GM19238 (cell line): Measurements from ENCODE around the gene DMD.

Experiments used
- DNase-seq: peaks from one replicate; pipeline ENCODE4 v3.0.0; 2011; ENCODE audit warnings: low spot score; ENCODE audit not compliant: insufficient read length

The DMD gene

DNA sequence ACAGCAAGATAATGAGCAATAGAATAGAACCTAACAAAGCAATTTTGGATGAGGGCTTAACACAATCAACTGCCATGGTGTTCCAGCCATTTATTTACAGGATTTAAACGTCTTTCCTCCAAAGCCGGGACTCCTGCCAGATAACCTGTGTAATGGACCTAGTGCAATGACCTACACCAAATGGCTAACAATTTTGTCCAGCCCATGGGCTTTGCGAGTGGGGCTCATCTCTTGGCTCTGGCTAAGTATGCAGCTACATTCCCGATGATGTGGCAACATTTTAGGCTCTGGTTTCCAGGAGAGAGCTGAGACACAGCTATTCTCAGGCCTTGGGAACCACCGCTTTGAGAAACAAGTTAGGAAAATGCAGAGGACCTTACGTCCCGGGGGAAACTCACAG, 1317.2 kb downstream of the DMD start:
- no peak for DNase-seq

DNA sequence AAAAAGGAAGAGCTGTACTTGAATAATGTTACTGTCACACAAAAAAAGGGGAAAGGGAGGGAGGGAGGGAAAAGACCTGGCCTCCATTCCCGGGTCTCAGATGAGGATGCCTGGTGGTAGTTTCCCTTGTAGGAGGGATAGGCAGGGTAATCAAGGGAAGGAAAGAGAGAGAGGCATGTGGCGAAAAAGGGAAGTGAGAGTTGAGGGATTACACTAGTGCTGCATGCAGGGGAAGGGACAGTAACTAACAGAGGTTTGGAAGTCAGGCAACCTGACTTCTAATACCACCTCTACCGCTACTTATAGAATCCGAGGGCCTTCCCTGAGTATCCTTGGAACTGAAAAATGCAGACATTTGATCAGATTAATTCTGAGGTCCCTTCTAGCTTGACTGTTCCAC, 1317.8 kb downstream of the DMD start:
- no peak for DNase-seq

GRCh38 chrX:31889088-31889487, 1322.3 kb downstream of the DMD start:
- DNase-seq, result no peak

DNA sequence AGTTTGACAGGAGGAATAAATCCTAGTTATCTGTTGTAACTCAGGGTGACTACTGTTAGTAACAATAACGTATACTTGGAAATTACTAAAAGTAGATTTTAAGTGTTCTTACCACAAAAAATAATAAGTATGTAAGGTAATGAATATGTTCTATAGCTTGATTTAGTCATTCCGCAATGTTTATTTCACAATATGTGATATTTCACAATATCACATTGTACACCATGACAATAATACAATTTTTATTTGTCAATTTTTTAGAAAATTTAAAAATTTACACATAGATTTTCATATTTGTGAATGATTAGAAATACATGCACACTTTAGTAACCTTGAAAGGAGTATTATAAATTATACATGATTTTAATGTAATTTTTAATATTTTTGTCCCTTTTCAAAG, 1326.8 kb downstream of the DMD start:
- no peak for DNase-seq

- DNase-seq, result no peak
These were observed 1339.3 kb downstream of the DMD start for GRCh38 chrX:31872007-31872406.

GRCh38 chrX:31870267-31870666, 1341.1 kb downstream of the DMD start:
- no peak for DNase-seq

DNA sequence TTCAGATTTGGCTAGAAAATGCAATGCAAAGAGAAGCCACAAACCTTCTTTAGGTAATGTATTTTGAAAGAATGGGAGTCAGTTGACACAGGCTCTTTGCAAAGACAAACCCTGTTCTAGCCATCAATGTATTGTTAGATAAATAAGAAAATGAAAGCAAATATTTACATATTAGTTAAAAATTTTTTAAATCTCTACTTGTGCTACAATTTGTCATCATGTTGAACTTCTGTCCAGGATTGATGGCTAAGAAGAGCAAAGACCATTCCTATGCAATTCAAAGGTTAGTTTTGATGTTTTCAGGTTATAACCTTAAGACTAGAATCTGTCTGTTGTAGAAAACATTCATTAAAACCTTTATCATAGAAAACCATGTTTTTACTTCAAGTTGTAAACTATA, 1350.7 kb downstream of the DMD start:
- DNase-seq, result no peak

DNA sequence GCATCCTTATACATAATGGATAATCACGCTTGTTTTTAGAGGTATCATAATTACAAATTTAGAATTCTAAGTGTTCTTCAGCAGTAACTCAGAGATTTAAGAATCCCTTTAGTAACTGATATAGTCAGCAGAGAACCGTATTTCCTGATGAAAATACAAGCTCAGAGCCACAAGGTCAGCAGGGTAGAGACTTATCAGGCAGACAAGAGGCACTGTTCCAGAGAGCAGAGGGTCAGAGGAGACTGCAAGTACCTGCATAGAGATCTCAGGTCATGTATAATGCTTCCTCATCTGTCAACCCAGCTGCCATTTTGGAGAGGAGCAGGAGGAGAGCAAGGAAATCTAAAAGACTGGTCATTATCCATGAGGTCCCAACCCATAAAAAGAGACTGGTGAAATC, 1352.4 kb downstream of the DMD start:
- DNase-seq, result no peak

DNA sequence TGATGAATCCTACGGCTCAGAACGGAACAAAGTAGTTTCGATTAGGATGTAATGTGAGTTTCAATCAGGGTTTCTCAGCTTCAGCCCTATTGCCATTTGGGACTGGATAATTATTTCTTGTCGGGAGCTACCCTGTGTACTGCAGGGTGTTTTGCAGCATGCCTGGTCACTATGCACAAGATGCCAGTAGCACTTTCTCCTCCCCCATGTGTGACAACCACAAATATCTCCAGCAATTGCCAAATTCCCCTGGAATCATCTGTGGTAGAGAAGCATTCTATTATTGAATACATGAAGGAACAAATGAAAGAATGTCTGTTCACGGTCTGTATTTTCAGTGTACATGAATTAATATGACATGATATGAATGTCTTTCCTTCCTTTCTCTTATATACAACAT, 1356.6 kb downstream of the DMD start:
- DNase-seq, result no peak

GRCh38 chrX:31851761-31852160, 1359.6 kb downstream of the DMD start:
- no peak for DNase-seq

DNA sequence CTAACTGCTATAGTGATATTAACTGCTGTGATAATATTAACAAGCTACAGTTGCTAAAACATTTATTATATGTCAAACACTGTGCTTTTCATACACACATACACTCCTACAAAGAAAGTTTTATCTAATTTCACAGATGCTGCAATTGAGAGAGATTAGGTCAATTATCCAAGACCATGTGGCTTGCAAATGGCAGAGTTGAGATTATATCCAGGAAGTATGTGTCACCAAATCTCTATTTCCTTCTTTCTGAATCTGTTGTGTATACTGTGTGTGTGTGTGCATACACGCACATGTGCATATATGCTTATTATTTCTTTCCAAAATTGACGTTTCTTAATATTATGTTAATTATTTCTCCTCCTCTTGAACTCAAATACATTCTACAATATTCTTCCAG, 1363.6 kb downstream of the DMD start:
- DNase-seq, result no peak

DNA sequence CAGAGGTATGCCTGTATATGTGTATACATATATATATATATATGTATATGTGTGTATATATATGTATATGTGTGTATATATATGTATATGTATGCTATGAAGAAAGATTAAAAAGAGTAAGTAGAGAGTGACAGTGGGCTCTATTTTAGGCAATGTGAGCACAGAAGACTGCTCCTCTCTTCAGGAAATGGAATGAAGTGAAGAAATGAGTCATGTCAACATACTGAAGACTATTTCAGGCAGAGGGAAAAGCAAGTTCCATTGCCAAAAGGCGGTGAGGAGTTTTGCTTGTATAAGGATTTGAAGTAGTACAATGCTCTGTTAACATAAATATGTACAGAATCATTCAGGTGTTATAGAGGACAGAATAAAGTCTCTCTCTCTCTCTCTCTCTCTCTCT, 1366.3 kb downstream of the DMD start:
- no peak for DNase-seq

- no peak for DNase-seq
These were observed 1372.7 kb downstream of the DMD start for GRCh38 chrX:31838617-31839016.

GRCh38 chrX:31837445-31838049, 1373.8 kb downstream of the DMD start:
- DNase-seq, result no peak

- no peak for DNase-seq
These were observed 1374.9 kb downstream of the DMD start for GRCh38 chrX:31836479-31836878.

DNA sequence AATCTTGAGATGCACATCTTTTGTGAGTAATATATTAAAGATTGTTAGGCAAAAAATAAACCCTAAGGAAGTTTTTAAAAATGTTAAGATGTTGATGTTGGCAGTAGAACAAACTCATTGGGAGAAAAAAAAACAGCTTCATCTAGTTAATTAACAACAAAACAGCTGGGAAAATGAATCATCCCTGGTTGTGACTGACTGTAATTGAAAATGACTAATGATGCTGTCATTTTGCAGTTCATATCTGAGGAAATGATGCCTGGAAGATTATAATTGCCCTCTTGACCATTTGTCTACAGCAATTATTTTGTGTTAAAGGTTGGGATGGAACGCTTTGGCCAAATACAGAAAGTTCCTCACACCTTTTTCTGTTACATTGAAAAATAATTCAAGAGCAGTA, 1379.1 kb downstream of the DMD start:
- no peak for DNase-seq

DNA sequence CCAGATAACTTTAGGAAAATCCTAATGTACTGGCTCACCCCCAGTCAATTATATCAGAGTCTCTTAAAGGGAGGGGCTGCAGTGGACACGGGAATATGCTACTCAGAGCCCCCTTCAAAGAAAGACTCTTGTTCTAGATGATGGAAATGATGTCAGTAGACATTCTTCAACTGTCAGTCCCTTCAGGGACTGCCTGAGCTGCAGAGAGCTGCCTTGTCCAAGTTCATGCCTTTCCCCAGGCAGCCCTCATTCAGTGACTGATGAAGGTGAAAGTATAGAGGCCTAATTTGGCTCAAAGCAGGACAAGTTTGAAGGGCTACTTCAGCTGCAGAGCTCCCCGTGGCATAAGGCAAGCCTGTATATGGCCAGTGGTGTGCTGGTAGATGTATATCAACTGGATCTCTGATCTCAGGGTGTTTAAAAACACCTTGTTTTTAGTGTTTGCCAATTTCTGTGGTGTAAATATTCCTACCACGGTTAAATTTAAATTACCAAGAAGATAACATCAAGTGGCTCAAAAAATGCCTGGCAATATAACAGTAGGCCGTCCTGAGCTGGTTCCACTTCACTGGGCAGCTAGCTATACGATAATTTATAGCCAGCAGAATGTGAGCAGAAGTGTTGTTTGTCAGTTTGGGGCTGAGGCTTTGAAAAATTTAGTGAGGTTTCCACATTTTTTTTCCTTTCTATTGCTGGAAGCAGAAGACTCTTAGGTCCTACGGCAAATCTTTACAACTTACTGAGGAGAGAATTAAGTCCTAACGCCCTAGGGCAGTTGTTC, 1390.7 kb downstream of the DMD start:
- DNase-seq, result no peak

GRCh38 chrX:31819455-31819854, 1391.9 kb downstream of the DMD start:
- DNase-seq, result no peak

DNA sequence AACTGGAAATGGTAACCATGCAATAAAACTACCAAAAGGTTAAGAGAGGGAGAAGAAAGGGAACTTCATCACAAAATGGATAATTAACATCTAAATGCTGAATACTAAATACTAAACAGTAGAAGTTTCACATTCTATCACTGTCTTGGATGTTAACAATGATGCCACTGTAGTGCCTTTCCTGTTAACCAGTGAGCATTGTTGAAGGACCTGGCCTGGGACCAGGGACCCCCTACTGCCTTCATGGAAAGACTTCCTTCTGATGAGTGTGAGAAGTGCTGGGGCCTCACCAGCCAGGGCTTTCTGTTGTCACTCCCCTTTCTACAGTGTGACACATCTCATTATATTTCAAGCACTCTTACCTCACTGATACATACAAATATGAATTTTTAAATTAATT, 1400.2 kb downstream of the DMD start:
- no peak for DNase-seq

DNA sequence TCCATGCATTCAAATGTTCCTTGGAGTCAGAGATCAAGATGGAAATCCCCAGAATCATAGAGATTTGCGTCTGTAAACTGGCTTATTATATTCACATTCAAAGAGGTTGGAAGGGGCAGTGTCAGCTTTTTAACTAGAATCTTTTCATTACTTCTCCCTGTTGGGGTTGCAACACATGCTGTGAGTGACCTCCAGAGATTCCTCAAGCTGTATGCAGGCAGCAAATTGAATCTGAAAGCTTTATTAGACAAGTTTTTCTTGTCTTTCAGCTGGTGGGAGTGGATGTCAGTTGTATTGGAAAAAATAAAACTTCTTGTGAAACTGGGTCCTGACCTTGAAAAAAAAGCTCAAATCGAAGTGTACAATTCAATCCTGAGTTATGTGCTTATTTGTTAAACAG, 1403.0 kb downstream of the DMD start:
- no peak for DNase-seq

DNA sequence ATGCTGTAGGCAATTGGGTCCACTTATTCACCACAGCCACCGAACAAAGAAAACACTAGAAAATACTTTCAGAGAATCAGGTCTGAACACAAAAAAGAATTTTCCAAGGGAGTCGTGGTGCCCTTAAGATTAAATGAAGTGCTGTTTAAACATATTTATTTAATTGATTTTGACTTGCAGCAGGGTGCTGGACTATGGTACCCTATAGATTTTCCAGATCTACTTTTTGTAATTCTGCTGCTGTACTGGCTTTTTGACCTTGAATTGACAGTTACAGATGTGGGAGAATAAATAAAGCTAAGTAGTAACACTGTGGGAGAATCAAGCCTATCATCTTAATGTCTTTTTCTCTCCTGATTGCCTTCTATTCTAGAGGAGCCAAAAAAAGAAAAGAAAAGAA, 1404.2 kb downstream of the DMD start:
- DNase-seq, result no peak

DNA sequence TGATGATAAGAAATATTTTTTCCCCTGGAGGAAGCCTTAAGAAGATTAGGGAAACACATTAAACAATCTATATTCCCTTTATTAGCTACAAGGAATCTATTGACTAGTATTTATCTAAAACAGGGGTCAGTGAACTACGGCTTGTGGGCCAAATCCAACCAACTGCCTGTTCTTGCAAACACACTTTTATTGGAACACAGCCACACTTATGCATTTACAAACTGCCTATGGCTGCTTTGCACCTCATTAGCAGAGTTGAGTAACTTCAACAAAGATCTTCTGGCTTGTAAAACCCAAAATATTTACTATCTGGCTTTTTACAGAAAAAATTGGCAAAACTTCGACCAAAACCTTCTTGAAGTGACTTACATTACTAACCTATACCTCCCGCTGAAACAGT, 1405.6 kb downstream of the DMD start:
- no peak for DNase-seq

- DNase-seq, result no peak
These were observed 1411.1 kb downstream of the DMD start for GRCh38 chrX:31800219-31800618.
